ENCODE data around the gene DLX3. TPM values are rescaled to one million over a fixed set of nuclear protein-coding genes. Genes with fewer than 3 reads are reported as not detected.

Gene DLX3
- total RNA-seq, 1 donor from 2014 or later: not detected

DNA sequence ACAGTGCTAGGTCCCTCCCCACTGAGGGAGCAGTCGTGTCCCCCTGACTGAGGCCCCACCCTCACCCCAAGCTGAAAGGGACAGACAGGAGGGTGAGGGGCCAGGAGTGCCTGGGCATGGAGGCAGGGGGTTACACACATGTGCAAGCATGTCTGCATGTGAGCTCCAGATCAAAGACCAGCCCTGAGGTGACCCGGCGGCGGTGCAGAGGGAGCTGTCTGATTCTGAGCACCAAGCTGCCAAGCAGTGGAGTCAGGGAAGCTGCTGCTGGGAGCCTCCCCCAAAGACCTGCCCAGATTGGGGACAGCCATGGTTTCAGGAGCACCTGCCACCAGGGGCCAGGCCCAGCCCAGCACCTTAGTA lies 5.5 kb downstream of the DLX3 start:
- POLR2A ChIA-PET: no interaction called here
- CTCF ChIA-PET: interaction anchor here (1.3 kb wide), 1 partner anchor 9 kb away, joined by 5 read pairs; no protein-coding TSS in a partner anchor
- Mint-ChIP-seq H3K36me3 (ENCODE audit: low read depth) (no peaks in the 10 kb centered on the region), H3K27me3 (peaks cover 63% of the 10 kb centered on the region), H3K4me1 (peaks cover 13% of the 10 kb centered on the region), H3K4me3 (no peak overlapping the region), H3K27ac (no peak overlapping the region), H3K9me3 (no peaks in the 10 kb centered on the region)
- no peak for DNase-seq
- intact Hi-C loops (cut with micrococcal nuclease): no loop called here
- TF ChIP-seq, protein P1, sequence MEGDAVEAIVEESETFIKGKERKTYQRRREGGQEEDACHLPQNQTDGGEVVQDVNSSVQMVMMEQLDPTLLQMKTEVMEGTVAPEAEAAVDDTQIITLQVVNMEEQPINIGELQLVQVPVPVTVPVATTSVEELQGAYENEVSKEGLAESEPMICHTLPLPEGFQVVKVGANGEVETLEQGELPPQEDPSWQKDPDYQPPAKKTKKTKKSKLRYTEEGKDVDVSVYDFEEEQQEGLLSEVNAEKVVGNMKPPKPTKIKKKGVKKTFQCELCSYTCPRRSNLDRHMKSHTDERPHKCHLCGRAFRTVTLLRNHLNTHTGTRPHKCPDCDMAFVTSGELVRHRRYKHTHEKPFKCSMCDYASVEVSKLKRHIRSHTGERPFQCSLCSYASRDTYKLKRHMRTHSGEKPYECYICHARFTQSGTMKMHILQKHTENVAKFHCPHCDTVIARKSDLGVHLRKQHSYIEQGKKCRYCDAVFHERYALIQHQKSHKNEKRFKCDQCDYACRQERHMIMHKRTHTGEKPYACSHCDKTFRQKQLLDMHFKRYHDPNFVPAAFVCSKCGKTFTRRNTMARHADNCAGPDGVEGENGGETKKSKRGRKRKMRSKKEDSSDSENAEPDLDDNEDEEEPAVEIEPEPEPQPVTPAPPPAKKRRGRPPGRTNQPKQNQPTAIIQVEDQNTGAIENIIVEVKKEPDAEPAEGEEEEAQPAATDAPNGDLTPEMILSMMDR (IDR thresholded peaks at IDR 0.05): no peak
- no peak for ATAC-seq (ENCODE audit: low read depth)

DNA sequence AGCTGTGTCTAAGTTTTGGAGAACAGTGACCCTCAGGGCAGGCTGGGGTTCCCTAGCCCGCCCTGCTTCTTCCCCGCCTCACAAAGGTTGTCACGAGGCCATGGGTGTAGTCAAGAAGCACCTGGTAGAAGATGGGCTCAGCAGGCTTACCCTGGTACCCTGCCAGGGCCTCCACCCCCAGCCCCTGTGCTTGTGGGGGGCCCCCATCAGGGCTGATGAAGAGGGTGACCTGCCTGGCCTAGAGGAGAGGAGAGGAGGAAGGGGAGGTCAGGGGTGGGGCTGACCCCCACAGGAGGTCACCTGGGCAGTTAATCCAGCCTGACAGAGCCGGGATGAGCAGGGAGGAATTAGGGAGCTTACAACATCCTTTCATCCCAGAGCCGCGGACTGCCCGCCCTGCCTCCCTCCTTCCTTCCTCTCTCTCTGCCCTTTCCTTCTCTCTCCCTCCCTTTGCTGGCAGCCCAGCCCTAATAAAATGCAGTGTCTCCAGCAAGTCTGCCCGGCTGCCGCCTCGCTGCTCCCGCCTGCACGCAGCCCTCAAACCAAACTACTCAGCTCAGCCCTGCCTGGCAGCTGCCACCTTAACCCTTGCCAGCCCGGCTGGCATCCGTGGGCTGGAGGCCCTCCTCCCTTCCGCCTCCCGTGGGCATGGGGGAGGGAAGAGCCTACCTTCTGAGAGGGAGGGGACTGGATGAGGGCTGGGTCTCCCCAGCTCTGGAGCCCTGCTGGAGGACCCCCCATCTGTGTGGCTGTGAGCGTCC lies 7.2 kb downstream of the DLX3 start:
- TF ChIP-seq, protein P1 (IDR thresholded peaks at IDR 0.05): no peak
- Mint-ChIP-seq H3K27ac (no peak overlapping the region), H3K27me3 (peaks cover 63% of the 10 kb centered on the region), H3K4me3 (no peak overlapping the region), H3K36me3 (ENCODE audit: low read depth) (no peaks in the 10 kb centered on the region), H3K4me1 (peaks cover 3% of the 10 kb centered on the region), H3K9me3 (no peaks in the 10 kb centered on the region)
- ChIA-PET CTCF (interaction anchor here (1.1 to 1.9 kb wide), 3 partner anchors 9 to 11 kb away, joined by 4 to 9 read pairs (median 4); no protein-coding TSS in a partner anchor), POLR2A (no interaction called here)
- DNase-seq (no peak), ATAC-seq (ENCODE audit: low read depth) (no peak)
- intact Hi-C loops (cut with micrococcal nuclease): no loop called here

DNA sequence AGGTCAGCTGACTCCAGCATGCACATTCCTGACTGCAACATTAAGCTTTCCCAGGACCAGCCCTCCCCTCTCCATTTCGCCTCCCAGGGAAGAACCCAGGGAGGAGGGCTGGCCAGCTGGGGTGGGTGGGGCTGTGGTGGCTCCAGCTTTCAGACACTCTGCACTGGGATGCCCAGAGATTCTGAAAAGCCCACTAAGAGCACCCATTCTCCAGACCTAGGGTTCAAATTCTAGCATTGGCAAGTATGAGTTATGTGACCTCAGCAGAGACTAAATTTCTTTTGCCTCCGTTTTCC lies 7.8 kb downstream of the DLX3 start:
- H3K9me3 Mint-ChIP-seq: no peaks in the 10 kb centered on the region
- H3K27me3 Mint-ChIP-seq: peaks cover 63% of the 10 kb centered on the region
- CTCF ChIA-PET: interaction anchor here (1.1 to 1.9 kb wide), 2 partner anchors 9 to 11 kb away, joined by 4 to 9 read pairs; no protein-coding TSS in a partner anchor

DNA sequence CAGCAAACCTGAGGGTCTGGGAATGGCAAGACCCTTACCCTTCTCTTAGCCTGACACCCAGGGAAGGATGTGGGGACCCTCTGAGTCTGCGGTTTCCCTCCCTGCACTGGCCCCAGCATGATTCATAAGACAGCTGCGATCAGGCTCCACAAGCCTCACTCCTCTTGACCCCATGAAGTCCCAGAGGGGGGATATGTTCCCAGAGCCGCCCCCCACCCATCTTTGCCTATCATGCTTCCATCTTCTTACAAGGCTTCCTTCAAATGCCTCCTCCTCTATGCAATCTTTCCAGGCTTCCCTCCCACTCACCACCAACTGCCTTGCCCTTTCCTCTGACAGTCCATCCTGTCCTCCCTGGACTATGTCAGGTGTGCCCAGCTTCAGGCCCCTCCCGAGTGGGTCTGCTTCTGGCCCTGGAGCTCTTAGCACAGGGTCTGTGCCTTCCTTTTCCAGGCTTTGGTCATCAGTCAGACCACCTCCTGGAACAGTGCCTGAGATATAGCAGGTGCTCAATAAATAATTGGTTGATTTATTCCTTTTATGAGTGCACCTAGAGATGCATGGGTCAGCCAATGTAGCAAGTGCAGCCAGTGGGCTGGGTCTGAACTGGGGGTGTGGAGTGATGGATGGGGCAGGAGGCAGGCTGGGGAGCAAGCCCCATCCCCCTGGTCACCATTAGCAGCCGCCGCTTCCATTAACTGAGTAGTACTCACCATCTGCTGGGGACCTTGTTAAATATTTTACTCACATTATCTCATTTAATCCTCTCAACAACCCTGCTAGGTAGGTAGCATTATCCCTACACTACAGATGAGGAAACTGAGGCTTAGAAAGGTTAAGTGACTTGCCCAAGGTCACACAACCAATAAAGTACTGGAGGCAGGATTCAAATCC lies 8.4 kb downstream of the DLX3 start:
- no peak overlapping the region for H3K27ac Mint-ChIP-seq
- ATAC-seq (ENCODE audit: low read depth): no peak
- no peaks in the 10 kb centered on the region for H3K36me3 Mint-ChIP-seq (ENCODE audit: low read depth)
- no peak for DNase-seq
- H3K4me1 Mint-ChIP-seq: no peaks in the 10 kb centered on the region
- H3K9me3 Mint-ChIP-seq: no peaks in the 10 kb centered on the region
- H3K27me3 Mint-ChIP-seq: peaks cover 61% of the 10 kb centered on the region
- intact Hi-C loops (cut with micrococcal nuclease): no loop called here
- ChIA-PET CTCF (interaction anchor here (1.1 to 1.9 kb wide), 3 partner anchors 10 to 12 kb away, joined by 4 to 9 read pairs (median 6); no protein-coding TSS in a partner anchor), POLR2A (interaction anchor here (0.5 kb wide), 1 partner anchor 174 kb away, joined by 4 read pairs; no protein-coding TSS in a partner anchor)
- H3K4me3 Mint-ChIP-seq: no peak overlapping the region
- TF ChIP-seq, protein P1 (IDR thresholded peaks at IDR 0.05): no peak

More for the DNA sequence above, 7.8 kb downstream of the DLX3 start:
- no peak overlapping the region for H3K4me3 Mint-ChIP-seq
- no peak overlapping the region for H3K27ac Mint-ChIP-seq
- DNase-seq: no peak
- intact Hi-C loops (cut with micrococcal nuclease): no loop called here
- TF ChIP-seq, protein P1 (IDR thresholded peaks at IDR 0.05): no peak
- peaks cover 2% of the 10 kb centered on the region for H3K4me1 Mint-ChIP-seq
- no peaks in the 10 kb centered on the region for H3K36me3 Mint-ChIP-seq (ENCODE audit: low read depth)
- POLR2A ChIA-PET: interaction anchor here (0.5 kb wide), 1 partner anchor 175 kb away, joined by 4 read pairs; no protein-coding TSS in a partner anchor
- no peak for ATAC-seq (ENCODE audit: low read depth)
